Measurements from ENCODE around the gene CDC42BPB. TPM values are rescaled to one million over a fixed set of nuclear protein-coding genes. Genes with fewer than 3 reads are reported as not detected.

The CDC42BPB gene
- total RNA-seq, 4 donors from 2014 or later, result 30.0 to 64.3 (median 32.6) TPM

DNA sequence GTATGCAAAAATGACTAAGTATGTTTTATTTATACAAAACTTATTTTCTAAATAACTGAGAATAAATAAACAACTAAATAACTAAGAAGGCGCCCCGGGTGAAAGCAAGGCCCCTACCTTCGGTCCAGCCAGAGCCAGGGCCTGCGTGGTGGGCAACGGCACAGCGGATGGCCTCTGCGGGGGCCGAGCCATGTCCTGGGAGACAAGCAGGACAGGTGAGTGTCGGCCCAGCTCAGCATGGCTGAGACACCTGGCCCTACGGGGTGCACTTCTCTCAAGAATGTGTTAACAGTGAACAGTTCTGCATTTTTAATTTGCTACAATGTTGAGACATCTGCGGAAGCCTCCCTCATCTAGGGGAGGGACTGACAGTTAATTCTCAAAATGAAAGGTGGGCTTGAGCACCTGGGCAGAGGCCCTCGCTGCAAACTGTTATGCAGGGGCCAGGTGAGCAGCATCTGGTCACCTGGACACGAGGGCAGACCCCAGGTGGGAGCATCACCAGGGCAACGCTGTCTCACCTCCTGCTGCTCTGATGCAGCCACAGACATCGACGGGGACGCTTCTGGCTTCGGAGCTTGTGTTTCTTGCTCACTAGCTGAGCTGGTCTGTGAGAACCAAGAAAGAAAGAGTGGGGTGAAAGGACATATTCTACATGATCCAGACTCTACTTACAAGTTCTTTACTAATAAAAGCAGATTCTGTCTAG is 103.1 kb downstream of the CDC42BPB start:
- TF ChIP-seq, protein P1, sequence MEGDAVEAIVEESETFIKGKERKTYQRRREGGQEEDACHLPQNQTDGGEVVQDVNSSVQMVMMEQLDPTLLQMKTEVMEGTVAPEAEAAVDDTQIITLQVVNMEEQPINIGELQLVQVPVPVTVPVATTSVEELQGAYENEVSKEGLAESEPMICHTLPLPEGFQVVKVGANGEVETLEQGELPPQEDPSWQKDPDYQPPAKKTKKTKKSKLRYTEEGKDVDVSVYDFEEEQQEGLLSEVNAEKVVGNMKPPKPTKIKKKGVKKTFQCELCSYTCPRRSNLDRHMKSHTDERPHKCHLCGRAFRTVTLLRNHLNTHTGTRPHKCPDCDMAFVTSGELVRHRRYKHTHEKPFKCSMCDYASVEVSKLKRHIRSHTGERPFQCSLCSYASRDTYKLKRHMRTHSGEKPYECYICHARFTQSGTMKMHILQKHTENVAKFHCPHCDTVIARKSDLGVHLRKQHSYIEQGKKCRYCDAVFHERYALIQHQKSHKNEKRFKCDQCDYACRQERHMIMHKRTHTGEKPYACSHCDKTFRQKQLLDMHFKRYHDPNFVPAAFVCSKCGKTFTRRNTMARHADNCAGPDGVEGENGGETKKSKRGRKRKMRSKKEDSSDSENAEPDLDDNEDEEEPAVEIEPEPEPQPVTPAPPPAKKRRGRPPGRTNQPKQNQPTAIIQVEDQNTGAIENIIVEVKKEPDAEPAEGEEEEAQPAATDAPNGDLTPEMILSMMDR (IDR thresholded peaks at IDR 0.05 in 4 of 5, conservative IDR thresholded peaks at IDR 0.05 in 1 of 5), result no peak
- TF ChIP-seq POLR2A (IDR thresholded peaks at IDR 0.05), result no peak
- in situ Hi-C loops (cut with MboI; ENCODE audit: low sequenced_read_pairs in 4 of 4), result no loop called here
- no peaks in the 10 kb centered on the region for H3K27me3 ChIP-seq
- intact Hi-C loops (cut with DNase I; ENCODE audit: low total_unique reads), result no loop called here
- no peak overlapping the region for H3K4me3 ChIP-seq
- ATAC-seq (no peak), DNase-seq (no peak)
- peaks cover 12 to 14% of the 10 kb centered on the region in 2 donors for H3K4me1 ChIP-seq
- H3K27ac ChIP-seq, result no peak overlapping the region
- no peaks in the 10 kb centered on the region for H3K9me3 ChIP-seq
- H3K36me3 ChIP-seq, result peaks cover 0 to 86% of the 10 kb centered on the region in 2 donors

DNA sequence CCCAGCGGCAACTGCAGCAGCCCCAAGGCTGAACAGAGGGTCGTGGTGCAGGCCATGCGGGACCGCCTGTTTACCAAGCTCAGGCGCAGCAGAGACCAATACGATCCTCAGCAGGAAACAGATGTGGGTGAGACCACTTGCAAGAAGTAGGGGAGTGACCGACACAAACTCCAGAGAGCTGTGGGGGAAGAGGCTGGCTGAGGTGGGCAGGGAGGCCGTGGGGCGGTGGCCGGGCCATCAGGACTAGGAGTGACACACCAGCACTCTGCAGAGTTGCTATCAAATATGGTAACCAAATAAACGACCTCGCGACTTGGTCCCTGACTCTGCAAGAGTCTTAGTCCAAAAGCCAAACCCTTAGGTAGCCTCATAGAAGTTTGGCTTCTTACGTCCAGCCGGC is 104.2 kb downstream of the CDC42BPB start:
- intact Hi-C loops (cut with DNase I; ENCODE audit: low total_unique reads), result no loop called here
- Histone ChIP-seq H3K27me3 (no peaks in the 10 kb centered on the region), H3K27ac (no peak overlapping the region), H3K9me3 (no peaks in the 10 kb centered on the region), H3K36me3 (peaks cover 0 to 74% of the 10 kb centered on the region in 2 donors), H3K4me1 (peaks cover 17 to 21% of the 10 kb centered on the region in 2 donors), H3K4me3 (no peak overlapping the region)
- TF ChIP-seq, protein P1 (IDR thresholded peaks at IDR 0.05 in 4 of 5, conservative IDR thresholded peaks at IDR 0.05 in 1 of 5), result no peak
- no peak for TF ChIP-seq POLR2A (IDR thresholded peaks at IDR 0.05)
- in situ Hi-C loops (cut with MboI; ENCODE audit: low sequenced_read_pairs in 4 of 4), result no loop called here
- DNase-seq, result no peak
- no peak for ATAC-seq

DNA sequence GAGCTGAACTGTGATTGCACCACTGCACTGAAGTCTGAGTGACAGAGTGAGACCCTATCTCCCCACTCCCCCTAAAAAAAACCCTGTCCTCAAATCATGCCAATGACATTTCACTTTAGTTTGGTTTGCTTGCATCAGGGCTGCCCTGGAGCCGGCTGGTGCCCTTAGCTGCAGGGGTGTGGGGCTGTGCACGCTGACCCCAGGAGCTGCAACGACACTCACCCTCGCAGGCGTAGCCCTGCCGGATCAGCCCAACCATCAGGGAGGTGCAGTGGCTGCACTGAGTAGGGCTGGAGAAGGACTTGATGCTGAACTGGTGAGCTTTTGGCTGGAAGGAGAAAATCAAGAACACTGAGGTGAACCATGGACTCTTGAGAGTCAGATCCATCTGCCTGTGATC is 105.1 kb downstream of the CDC42BPB start:
- Histone ChIP-seq H3K4me1 (peaks cover 17 to 21% of the 10 kb centered on the region in 2 donors), H3K27ac (no peak overlapping the region), H3K4me3 (no peak overlapping the region), H3K9me3 (no peaks in the 10 kb centered on the region), H3K36me3 (peaks cover 0 to 68% of the 10 kb centered on the region in 2 donors), H3K27me3 (no peaks in the 10 kb centered on the region)
- TF ChIP-seq, protein P1 (IDR thresholded peaks at IDR 0.05 in 4 of 5, conservative IDR thresholded peaks at IDR 0.05 in 1 of 5), result no peak
- TF ChIP-seq POLR2A (IDR thresholded peaks at IDR 0.05), result no peak
- ATAC-seq, result no peak
- in situ Hi-C loops (cut with MboI; ENCODE audit: low sequenced_read_pairs in 4 of 4), result no loop called here
- DNase-seq, result no peak
- intact Hi-C loops (cut with DNase I; ENCODE audit: low total_unique reads), result no loop called here

DNA sequence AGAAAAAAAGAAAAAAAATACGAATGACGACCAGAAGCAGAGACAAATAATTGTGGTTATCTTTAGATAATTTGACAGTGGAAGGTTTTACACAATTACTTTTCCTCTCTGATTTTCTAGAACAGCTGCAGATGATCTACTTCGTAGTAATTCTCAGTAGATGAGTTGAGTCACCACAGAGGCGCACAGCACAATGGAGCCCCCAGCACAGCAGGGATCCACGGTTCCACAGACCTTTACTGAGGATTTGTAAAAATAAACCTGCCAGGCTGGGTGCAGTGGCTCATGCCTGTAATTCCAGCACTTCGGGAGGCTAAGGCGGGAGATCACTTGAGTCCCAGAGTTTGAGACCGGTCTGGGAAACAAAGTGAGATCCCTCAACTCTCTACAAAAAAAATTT is 105.5 kb downstream of the CDC42BPB start:
- no peaks in the 10 kb centered on the region for H3K27me3 ChIP-seq
- peaks cover 17 to 21% of the 10 kb centered on the region in 2 donors for H3K4me1 ChIP-seq
- in situ Hi-C loops (cut with MboI; ENCODE audit: low sequenced_read_pairs in 4 of 4), result no loop called here
- H3K27ac ChIP-seq, result peak overlapping the region in 2 of 4 donors; percentile 89 to 91
- peaks cover 0 to 71% of the 10 kb centered on the region in 2 donors for H3K36me3 ChIP-seq
- ATAC-seq, result no peak
- DNase-seq, result no peak
- no peaks in the 10 kb centered on the region for H3K9me3 ChIP-seq
- intact Hi-C loops (cut with DNase I; ENCODE audit: low total_unique reads), result no loop called here
- no peak for TF ChIP-seq POLR2A (IDR thresholded peaks at IDR 0.05)
- TF ChIP-seq, protein P1 (IDR thresholded peaks at IDR 0.05 in 4 of 5, conservative IDR thresholded peaks at IDR 0.05 in 1 of 5), result no peak
- no peak overlapping the region for H3K4me3 ChIP-seq

Data from gastrocnemius medialis (tissue), 4 donors.